Neural progenitor cell (in vitro differentiated cells): Measurements from ENCODE around the gene HAUS8.

Experiments
- EZH2 ChIP-seq: fragments of 200-600 bp; sonication (generic); IDR thresholded peaks from 2 replicates; pipeline ENCODE4 v1.6.1; 2017; ENCODE audit warnings: antibody characterized with exemption, mild to moderate bottlenecking, moderate library complexity
- TF ChIP-seq, protein P1 (sequence below): fragments of 200-600 bp; sonication (generic); IDR thresholded peaks from 2 replicates; pipeline ENCODE4 v1.5.1; 2017; ENCODE audit warnings: antibody characterized with exemption, mild to moderate bottlenecking

DNA sequence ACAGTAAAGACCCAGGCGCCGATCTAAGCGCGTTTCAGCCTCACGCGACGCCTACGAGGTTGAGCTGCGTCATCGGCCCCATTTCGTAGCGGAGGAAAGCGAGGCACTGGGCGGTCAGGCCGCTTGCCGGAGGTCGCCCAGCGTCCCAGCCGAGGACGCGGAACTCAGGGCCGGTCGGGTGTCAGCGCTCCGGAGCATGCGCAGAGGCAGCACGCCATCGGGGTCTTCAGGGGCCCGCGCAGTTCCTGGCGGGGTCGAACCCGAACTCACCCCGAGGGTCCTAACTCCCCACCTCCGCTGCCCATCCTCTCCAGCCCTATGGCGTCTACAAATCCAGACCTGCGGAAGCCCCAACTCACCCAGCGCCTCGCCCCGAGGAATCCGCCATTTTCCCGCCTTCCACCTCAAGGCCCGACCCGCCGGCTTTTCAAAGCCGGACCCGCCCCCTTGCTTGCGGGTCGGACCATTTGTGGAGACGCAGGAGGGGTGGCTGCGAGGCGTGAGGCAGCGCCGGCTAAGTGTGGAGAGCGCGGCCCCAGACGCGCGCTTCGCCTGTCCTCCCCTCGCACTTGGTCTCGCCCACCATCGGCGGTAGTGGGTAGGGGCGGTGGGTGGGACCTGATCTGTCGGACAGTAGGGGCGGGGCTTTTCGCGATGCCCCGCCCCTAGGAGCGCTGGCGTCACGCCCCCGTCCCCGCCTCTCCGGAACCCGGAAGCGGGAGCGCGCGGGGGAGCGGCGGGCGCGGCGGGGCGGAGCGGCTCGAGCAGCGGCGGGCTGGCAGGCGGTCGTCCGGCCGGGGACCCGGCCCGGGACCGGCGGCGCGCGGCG lies at the start of gene HAUS8, which contains the start of gene MYO9B:
- no peak for TF ChIP-seq EZH2
- TF ChIP-seq, protein P1, sequence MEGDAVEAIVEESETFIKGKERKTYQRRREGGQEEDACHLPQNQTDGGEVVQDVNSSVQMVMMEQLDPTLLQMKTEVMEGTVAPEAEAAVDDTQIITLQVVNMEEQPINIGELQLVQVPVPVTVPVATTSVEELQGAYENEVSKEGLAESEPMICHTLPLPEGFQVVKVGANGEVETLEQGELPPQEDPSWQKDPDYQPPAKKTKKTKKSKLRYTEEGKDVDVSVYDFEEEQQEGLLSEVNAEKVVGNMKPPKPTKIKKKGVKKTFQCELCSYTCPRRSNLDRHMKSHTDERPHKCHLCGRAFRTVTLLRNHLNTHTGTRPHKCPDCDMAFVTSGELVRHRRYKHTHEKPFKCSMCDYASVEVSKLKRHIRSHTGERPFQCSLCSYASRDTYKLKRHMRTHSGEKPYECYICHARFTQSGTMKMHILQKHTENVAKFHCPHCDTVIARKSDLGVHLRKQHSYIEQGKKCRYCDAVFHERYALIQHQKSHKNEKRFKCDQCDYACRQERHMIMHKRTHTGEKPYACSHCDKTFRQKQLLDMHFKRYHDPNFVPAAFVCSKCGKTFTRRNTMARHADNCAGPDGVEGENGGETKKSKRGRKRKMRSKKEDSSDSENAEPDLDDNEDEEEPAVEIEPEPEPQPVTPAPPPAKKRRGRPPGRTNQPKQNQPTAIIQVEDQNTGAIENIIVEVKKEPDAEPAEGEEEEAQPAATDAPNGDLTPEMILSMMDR: no peak
